Neural progenitor cell (in vitro differentiated cells): Measurements from ENCODE around the gene EPHB1.

Experiments used
- CTCF ChIP-seq: fragments of 200-600 bp; sonication (generic); IDR thresholded peaks from 2 replicates; pipeline ENCODE4 v1.5.1; 2017; ENCODE audit warnings: antibody characterized with exemption, mild to moderate bottlenecking
- EZH2phosphoT487 ChIP-seq: fragments of 200-600 bp; sonication (generic); IDR thresholded peaks from 2 replicates; pipeline ENCODE4 v1.6.1; 2017; ENCODE audit warnings: antibody characterized with exemption

- TF ChIP-seq CTCF, result no peak
- no peak for TF ChIP-seq EZH2phosphoT487
These were observed 466.2 kb downstream of the EPHB1 start for GRCh38 chr3:135261214-135261775.
